GM12892 (cell line): Measurements from ENCODE around the gene VARS2.

Experiments
- POLR2A ChIP-seq: IDR thresholded peaks from 2 replicates; pipeline ENCODE4 v1.6.1; 2011; ENCODE audit warnings: low read depth, low read length, control low read depth
- POLR2AphosphoS5 ChIP-seq: IDR thresholded peaks from 2 replicates; pipeline ENCODE4 v1.6.1; 2011; ENCODE audit warnings: low read depth, low read length, control low read depth
- TAF1 ChIP-seq: IDR thresholded peaks from 2 replicates; pipeline ENCODE4 v1.6.1; 2011; ENCODE audit warnings: low read depth, mild to moderate bottlenecking, control low read depth, low read length, borderline replicate concordance

DNA sequence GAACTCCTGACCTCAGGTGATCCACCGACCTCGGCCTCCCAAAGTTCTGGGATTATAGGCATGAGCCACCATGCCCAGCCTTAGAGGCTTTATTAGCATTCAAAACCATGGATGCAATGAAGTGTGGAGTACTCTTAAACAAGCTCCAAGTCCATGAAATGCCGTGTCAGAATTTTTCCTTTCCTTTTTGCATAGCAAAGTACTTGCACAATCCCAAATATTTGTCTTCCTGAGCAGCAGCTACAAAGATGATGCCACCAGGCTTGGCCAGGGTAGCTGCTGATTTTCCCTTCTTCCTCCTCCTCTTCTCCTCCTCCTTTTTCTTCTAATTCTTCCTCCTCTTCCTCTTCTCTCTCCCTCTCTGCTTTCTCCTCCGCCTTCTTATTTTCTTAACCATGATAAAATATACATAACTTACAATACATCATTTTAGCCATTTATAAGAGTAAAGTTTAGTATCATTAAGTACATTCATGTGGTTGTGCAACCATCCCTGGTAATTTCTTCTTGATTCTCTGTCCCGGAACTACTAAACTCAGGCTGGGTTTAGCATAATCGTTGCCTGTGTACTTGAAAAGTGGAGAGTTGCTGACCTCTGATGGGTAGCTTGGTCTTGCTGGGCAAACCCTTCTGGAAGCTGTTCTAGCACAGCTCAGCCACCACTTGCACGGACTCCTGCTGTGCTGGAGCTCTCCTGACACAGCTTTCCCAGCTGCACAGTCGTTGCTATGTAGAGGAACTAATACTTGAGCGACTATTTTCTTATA is 47.1 kb downstream of the VARS2 start:
- TF ChIP-seq POLR2AphosphoS5 = no peak
- no peak for TF ChIP-seq POLR2A
- no peak for TF ChIP-seq TAF1
